HG02885 (cell line): ENCODE results near the gene PIR.
A peak's percentile ranks its signal among the peaks of the same experiment; 100 is the strongest.

Source experiments
- ATAC-seq: cut with Tn5 transposase; IDR thresholded peaks from one replicate; pipeline ENCODE4 v1.9.1; 2021; ENCODE audit warnings: mild to moderate bottlenecking; ENCODE audit not compliant: unreplicated experiment, poor library complexity

The PIR gene

GRCh38 chrX:15493118-15493962 is at the start of gene PIR:
Gene PIR, minus strand, starts transcription at chrX:15493333. Its CDS starts 2,076 bp downstream, at chrX:15491257.
- ATAC-seq = peak; percentile 97

GRCh38 chrX:15530318-15530717 is 37.2 kb upstream of the PIR start:
- ATAC-seq = no peak

GRCh38 chrX:15529165-15529564 is 36.0 kb upstream of the PIR start:
- no peak for ATAC-seq

GRCh38 chrX:15525664-15526416 is 32.7 kb upstream of the PIR start:
- no peak for ATAC-seq

GRCh38 chrX:15524417-15524816 is 31.3 kb upstream of the PIR start:
- ATAC-seq = no peak

GRCh38 chrX:15523088-15523487 is 30.0 kb upstream of the PIR start:
- no peak for ATAC-seq

- ATAC-seq = no peak
Observed at GRCh38 chrX:15522464-15522863, 29.3 kb upstream of the PIR start.

GRCh38 chrX:15515931-15516330 is 22.8 kb upstream of the PIR start:
- ATAC-seq = no peak

- no peak for ATAC-seq
Observed at GRCh38 chrX:15514279-15514678, 21.1 kb upstream of the PIR start.

- ATAC-seq = no peak
Observed at GRCh38 chrX:15512401-15512965, 19.4 kb upstream of the PIR start.

GRCh38 chrX:15511563-15511962 is 18.4 kb upstream of the PIR start:
- no peak for ATAC-seq

- no peak for ATAC-seq
Observed at GRCh38 chrX:15509845-15510244, 16.7 kb upstream of the PIR start.

GRCh38 chrX:15507005-15507404 is 13.9 kb upstream of the PIR start:
- no peak for ATAC-seq

- no peak for ATAC-seq
Observed at GRCh38 chrX:15505101-15505500, 12.0 kb upstream of the PIR start.

- no peak for ATAC-seq
Observed at GRCh38 chrX:15504661-15505060, 11.5 kb upstream of the PIR start.

- ATAC-seq = no peak
Observed at GRCh38 chrX:15501506-15501905, 8.4 kb upstream of the PIR start.

GRCh38 chrX:15500497-15500966 is 7.4 kb upstream of the PIR start, which contains the start of gene BMX:
Gene BMX, plus strand, starts transcription at chrX:15500807. Its CDS starts 7,547 bp downstream, at chrX:15508354.
- no peak for ATAC-seq

- no peak for ATAC-seq
Observed at GRCh38 chrX:15499976-15500375, 6.8 kb upstream of the PIR start.

GRCh38 chrX:15498741-15499140 is 5.6 kb upstream of the PIR start:
- ATAC-seq = no peak

- ATAC-seq = no peak
Observed at GRCh38 chrX:15497865-15498264, 4.7 kb upstream of the PIR start.

- ATAC-seq = no peak
Observed at GRCh38 chrX:15496824-15497223, 3.7 kb upstream of the PIR start.
